B cell (primary cell): Measurements from ENCODE around the gene KAZN.

ENCODE experiments used
- CTCF ChIP-seq: fragments of 200-600 bp; IDR thresholded peaks from one replicate; pipeline ENCODE4 v1.8.0; 2022; ENCODE audit warnings: antibody characterized with exemption, mild to moderate bottlenecking
- EZH2 ChIP-seq: IDR thresholded peaks from 2 replicates; pipeline ENCODE4 v1.6.1; 2012; ENCODE audit warnings: borderline replicate concordance, low read depth, mild to moderate bottlenecking, moderate library complexity, low read length; ENCODE audit not compliant: insufficient read depth, poor library complexity, severe bottlenecking

DNA sequence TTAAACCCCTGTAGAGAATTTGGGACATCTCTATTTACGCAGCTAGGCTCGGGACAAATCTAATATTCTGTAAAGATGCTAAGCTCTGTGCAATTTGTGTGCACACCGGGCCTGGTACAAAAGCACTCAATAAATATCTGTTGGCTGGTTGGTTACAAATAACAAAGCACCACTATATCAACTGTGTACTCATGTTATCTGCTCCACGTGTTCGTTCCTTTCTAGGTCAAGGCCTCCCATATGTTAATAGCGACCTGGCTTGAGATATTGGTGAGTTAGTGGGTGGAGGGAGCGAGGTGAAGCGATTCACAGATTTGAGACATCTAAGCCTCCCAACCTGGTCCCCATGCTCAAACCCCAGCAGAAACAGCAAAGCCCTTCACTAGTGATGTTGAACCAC lies 47.1 kb upstream of the KAZN start:
- TF ChIP-seq CTCF (no peak), EZH2 (no peak)
